ENCODE data around the gene PPP1R1C. TPM values are rescaled to one million over a fixed set of nuclear protein-coding genes. Genes with fewer than 3 reads are reported as not detected.
A peak's percentile ranks its signal among the peaks of the same experiment; 100 is the strongest.

Gene PPP1R1C, protein sequence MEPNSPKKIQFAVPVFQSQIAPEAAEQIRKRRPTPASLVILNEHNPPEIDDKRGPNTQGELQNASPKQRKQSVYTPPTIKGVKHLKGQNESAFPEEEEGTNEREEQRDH
- 2.8 and 3.9 TPM in 2 replicates for total RNA-seq (2022)
- percentile 38 among the genes with signal in this experiment for Bru-seq, nascent RNA
- BruChase-seq, experiment 1, labeled RNA remaining after a 2-hour chase: percentile 36 among the genes with signal in this experiment
- percentile 29 among the genes with signal in this experiment for BruChase-seq, experiment 2, labeled RNA remaining after a 6-hour chase
- long read RNA-seq, partial matches to known transcripts: 0 of 2 reads
- long read RNA-seq, other reads (novel, unspliced or antisense): 0 of 2 reads

GRCh38 chr2:181985632-181986205 lies at the start of gene PPP1R1C:
Gene PPP1R1C (plus strand): TSS chr2:181985853. CDS start chr2:181986111, 258 bp downstream.
- H3K27me3 Mint-ChIP-seq (ENCODE audit: insufficient read depth, unreplicated experiment): no peaks in the 10 kb centered on the region
- H3K4me3 ChIP-seq (ENCODE audit: low read depth, low read length): no peak within 1 kb of the TSS
- no peaks in the 10 kb centered on the region for H3K36me3 Mint-ChIP-seq (ENCODE audit: insufficient read depth, unreplicated experiment)
- CTCF ChIA-PET: no interaction called here
- H3K4me1 Mint-ChIP-seq (ENCODE audit: low read depth, unreplicated experiment): no peaks in the 10 kb centered on the region
- no peaks in the 10 kb centered on the region for H3K9me3 Mint-ChIP-seq (ENCODE audit: unreplicated experiment)
- POLR2A ChIA-PET: no interaction called here
- H3K4me1 ChIP-seq: no peaks in the 10 kb centered on the region
- no TSS peak for BruUV-seq (replicated peaks)
- TF ChIP-seq, protein P1, sequence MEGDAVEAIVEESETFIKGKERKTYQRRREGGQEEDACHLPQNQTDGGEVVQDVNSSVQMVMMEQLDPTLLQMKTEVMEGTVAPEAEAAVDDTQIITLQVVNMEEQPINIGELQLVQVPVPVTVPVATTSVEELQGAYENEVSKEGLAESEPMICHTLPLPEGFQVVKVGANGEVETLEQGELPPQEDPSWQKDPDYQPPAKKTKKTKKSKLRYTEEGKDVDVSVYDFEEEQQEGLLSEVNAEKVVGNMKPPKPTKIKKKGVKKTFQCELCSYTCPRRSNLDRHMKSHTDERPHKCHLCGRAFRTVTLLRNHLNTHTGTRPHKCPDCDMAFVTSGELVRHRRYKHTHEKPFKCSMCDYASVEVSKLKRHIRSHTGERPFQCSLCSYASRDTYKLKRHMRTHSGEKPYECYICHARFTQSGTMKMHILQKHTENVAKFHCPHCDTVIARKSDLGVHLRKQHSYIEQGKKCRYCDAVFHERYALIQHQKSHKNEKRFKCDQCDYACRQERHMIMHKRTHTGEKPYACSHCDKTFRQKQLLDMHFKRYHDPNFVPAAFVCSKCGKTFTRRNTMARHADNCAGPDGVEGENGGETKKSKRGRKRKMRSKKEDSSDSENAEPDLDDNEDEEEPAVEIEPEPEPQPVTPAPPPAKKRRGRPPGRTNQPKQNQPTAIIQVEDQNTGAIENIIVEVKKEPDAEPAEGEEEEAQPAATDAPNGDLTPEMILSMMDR (IDR thresholded peaks at IDR 0.05; ENCODE audit: insufficient read depth in 1 of 2, low read depth in 1 of 2, low read length in 1 of 2, severe bottlenecking in 1 of 2, unreplicated experiment in 1 of 2): no peak
- H3K27me3 ChIP-seq (replicated peaks; ENCODE audit: control insufficient read depth, insufficient read depth, low read length): no peaks in the 10 kb centered on the region
- intact Hi-C loops (cut with micrococcal nuclease; ENCODE audit: unreplicated experiment): no loop called here
- no peak for DNase-seq
- H3K27ac Mint-ChIP-seq (ENCODE audit: unreplicated experiment): no peak within 1 kb of the TSS
- no peaks in the 10 kb centered on the region for H3K36me3 ChIP-seq (ENCODE audit: control insufficient read depth, insufficient read depth, low read length)
- H3K9me3 ChIP-seq: no peaks in the 10 kb centered on the region
- no peak within 1 kb of the TSS for H3K4me3 Mint-ChIP-seq (ENCODE audit: unreplicated experiment)

DNA sequence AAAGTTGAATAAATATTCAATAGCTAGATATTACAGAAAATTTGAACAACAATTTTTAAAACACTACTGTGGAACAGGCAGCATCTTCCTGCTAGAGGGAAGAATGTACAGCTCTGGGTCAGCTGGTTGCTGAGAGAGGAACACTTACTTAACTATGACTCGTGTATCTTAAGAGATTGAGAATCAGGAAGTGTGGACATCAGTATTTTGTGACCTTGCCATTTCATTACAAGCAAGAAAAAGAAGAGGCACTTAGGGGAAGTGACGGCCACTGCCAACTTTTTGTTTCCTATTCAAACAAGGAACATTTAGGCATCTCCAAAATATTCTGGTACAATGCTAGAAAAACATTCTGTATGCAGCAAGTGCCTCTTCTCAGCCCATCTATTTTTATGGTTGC lies 48.2 kb upstream of the PPP1R1C start:
- no peak for DNase-seq
- H3K9me3 ChIP-seq: no peaks in the 10 kb centered on the region
- H3K4me1 ChIP-seq: peaks cover 4% of the 10 kb centered on the region
- TF ChIP-seq, protein P1 (IDR thresholded peaks at IDR 0.05; ENCODE audit: insufficient read depth in 1 of 2, low read depth in 1 of 2, low read length in 1 of 2, severe bottlenecking in 1 of 2, unreplicated experiment in 1 of 2): no peak
- intact Hi-C loops (cut with micrococcal nuclease; ENCODE audit: unreplicated experiment): no loop called here
- no peak overlapping the region for H3K27ac Mint-ChIP-seq (ENCODE audit: unreplicated experiment)
- BruUV-seq (replicated peaks): no TSS peak
- POLR2A ChIA-PET: no interaction called here
- peaks cover 6% of the 10 kb centered on the region for H3K4me1 Mint-ChIP-seq (ENCODE audit: low read depth, unreplicated experiment)
- CTCF ChIA-PET: interaction anchor here (0.6 kb wide), 1 partner anchor 14 kb away, joined by 3 read pairs; no protein-coding TSS in a partner anchor
- H3K4me3 Mint-ChIP-seq (ENCODE audit: unreplicated experiment): no peak overlapping the region
- no peaks in the 10 kb centered on the region for H3K36me3 Mint-ChIP-seq (ENCODE audit: insufficient read depth, unreplicated experiment)
- no peaks in the 10 kb centered on the region for H3K36me3 ChIP-seq (ENCODE audit: control insufficient read depth, insufficient read depth, low read length)
- H3K27me3 ChIP-seq (replicated peaks; ENCODE audit: control insufficient read depth, insufficient read depth, low read length): no peaks in the 10 kb centered on the region
- H3K27me3 Mint-ChIP-seq (ENCODE audit: insufficient read depth, unreplicated experiment): no peaks in the 10 kb centered on the region
- H3K4me3 ChIP-seq (ENCODE audit: low read depth, low read length): no peak overlapping the region
- H3K9me3 Mint-ChIP-seq (ENCODE audit: unreplicated experiment): peaks cover 13% of the 10 kb centered on the region

DNA sequence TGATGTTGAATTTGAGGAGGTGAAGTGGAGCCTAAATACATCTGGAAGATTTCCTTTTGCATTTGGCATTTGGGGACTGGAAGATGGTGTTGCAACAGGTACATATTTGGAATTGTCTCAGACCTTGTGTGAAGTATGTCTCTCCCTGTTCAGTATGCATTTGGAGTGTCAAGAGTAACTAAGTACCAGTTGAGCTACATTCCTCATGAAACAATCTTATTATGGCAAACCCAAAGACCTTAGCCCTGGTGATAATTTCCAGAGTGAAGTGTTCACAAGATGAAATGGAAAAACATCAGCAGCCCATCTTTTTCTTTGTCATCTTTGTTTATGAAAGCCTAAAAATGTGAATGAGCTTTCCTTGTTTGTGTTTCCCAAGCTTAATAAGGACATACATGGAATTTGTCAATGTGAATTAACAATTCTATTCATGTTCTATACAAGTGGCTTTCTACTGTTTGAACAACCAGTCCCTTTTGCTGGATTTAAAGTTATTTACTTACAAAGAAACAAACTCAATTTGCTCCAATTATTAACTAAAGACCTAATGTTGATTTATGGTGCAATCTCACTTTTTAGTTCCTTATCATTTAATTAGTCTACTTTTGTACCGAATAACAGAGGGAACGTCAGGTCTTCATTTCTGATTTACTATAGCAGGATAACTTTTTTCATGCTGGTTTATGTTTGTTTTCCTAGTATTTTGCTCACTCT lies 42.1 kb upstream of the PPP1R1C start:
- Mint-ChIP-seq H3K27me3 (ENCODE audit: insufficient read depth, unreplicated experiment) (no peaks in the 10 kb centered on the region), H3K4me1 (ENCODE audit: low read depth, unreplicated experiment) (peaks cover 40% of the 10 kb centered on the region), H3K36me3 (ENCODE audit: insufficient read depth, unreplicated experiment) (no peaks in the 10 kb centered on the region), H3K4me3 (ENCODE audit: unreplicated experiment) (no peak overlapping the region), H3K9me3 (ENCODE audit: unreplicated experiment) (peaks cover 31% of the 10 kb centered on the region), H3K27ac (ENCODE audit: unreplicated experiment) (peak overlapping the region; percentile 90)
- Histone ChIP-seq H3K4me3 (ENCODE audit: low read depth, low read length) (no peak overlapping the region), H3K4me1 (peaks cover 62% of the 10 kb centered on the region), H3K27me3 (replicated peaks; ENCODE audit: control insufficient read depth, insufficient read depth, low read length) (no peaks in the 10 kb centered on the region), H3K9me3 (no peaks in the 10 kb centered on the region), H3K36me3 (ENCODE audit: control insufficient read depth, insufficient read depth, low read length) (no peaks in the 10 kb centered on the region)
- ChIA-PET CTCF (no interaction called here), POLR2A (no interaction called here)
- BruUV-seq (replicated peaks): TSS peak; percentile 57
- peak in 1 of 2 experiments; percentile 54 for DNase-seq
- TF ChIP-seq, protein P1 (IDR thresholded peaks at IDR 0.05; ENCODE audit: insufficient read depth in 1 of 2, low read depth in 1 of 2, low read length in 1 of 2, severe bottlenecking in 1 of 2, unreplicated experiment in 1 of 2): no peak
- intact Hi-C loops (cut with micrococcal nuclease; ENCODE audit: unreplicated experiment): loop anchor here (5.0 kb wide), 1 partner anchor 51 kb away; the partner anchor contains the start of gene ITPRID2

Measured in Caco-2 (cell line).